Cortex of kidney (tissue), 1 donor: Measurements from ENCODE around the gene CFAP52.
A peak's percentile ranks its signal among the peaks of the same experiment; 100 is the strongest.
"Not testable (repeated sequence)": the region's sequence is repeated elsewhere in the genome, so short reads cannot be mapped to it uniquely, and the experiment has no call there.

ENCODE experiments used
- DNase-seq: peaks from one replicate; lab custom pipeline; 2025; lab: John Stamatoyannopoulos, UW

CFAP52 gene

GRCh38 chr17:9576521-9577372, at the start of gene CFAP52:
TSS of gene CFAP52 (plus strand) at chr17:9576642. CDS start at chr17:9576696, 54 bp downstream.
- peak; percentile 17 for DNase-seq

- no peak for DNase-seq
Observed at GRCh38 chr17:9527788-9528187, 48.7 kb upstream of the CFAP52 start.

- no peak for DNase-seq
Observed at GRCh38 chr17:9529033-9529700, 47.3 kb upstream of the CFAP52 start.

GRCh38 chr17:9531034-9531433, 45.4 kb upstream of the CFAP52 start:
- no peak for DNase-seq

GRCh38 chr17:9532715-9533114, 43.7 kb upstream of the CFAP52 start:
- no peak for DNase-seq

GRCh38 chr17:9533441-9533840, 43.0 kb upstream of the CFAP52 start:
- DNase-seq, result no peak

- no peak for DNase-seq
Observed at GRCh38 chr17:9536061-9536460, 40.4 kb upstream of the CFAP52 start.

- DNase-seq, result no peak
Observed at GRCh38 chr17:9537177-9537776, 39.2 kb upstream of the CFAP52 start.

GRCh38 chr17:9538626-9539025, 37.8 kb upstream of the CFAP52 start:
- no peak for DNase-seq

GRCh38 chr17:9541718-9542117, 34.7 kb upstream of the CFAP52 start:
- DNase-seq, result no peak

GRCh38 chr17:9544221-9544620, 32.2 kb upstream of the CFAP52 start:
- DNase-seq, result no peak

- no peak for DNase-seq
Observed at GRCh38 chr17:9549215-9549614, 27.2 kb upstream of the CFAP52 start.

- no peak for DNase-seq
Observed at GRCh38 chr17:9553181-9553580, 23.3 kb upstream of the CFAP52 start.

GRCh38 chr17:9553596-9553995, 22.8 kb upstream of the CFAP52 start:
- no peak for DNase-seq

- DNase-seq, result not testable (repeated sequence)
Observed at GRCh38 chr17:9554715-9555114, 21.7 kb upstream of the CFAP52 start.

- DNase-seq, result no peak
Observed at GRCh38 chr17:9557161-9557755, 19.2 kb upstream of the CFAP52 start.

- DNase-seq, result no peak
Observed at GRCh38 chr17:9557857-9558256, 18.6 kb upstream of the CFAP52 start.

- DNase-seq, result no peak
Observed at GRCh38 chr17:9564104-9564503, 12.3 kb upstream of the CFAP52 start.

- no peak for DNase-seq
Observed at GRCh38 chr17:9566067-9566466, 10.4 kb upstream of the CFAP52 start.

- not testable (repeated sequence) for DNase-seq
Observed at GRCh38 chr17:9566739-9567138, 9.7 kb upstream of the CFAP52 start.

GRCh38 chr17:9568004-9568403, 8.4 kb upstream of the CFAP52 start:
- DNase-seq, result no peak

GRCh38 chr17:9568957-9569588, 7.4 kb upstream of the CFAP52 start:
- DNase-seq, result no peak
